Nephron (organoid): ENCODE measurements around the gene MMP24.

ENCODE experiments used
- H3K27ac Mint-ChIP-seq, 3 experiments: 2 replicates each; pipeline ENCODE4 v1.8.0; 2020; ENCODE audit warnings: mixed read lengths in 3 of 3, mild to moderate bottlenecking in 2 of 3, moderate library complexity in 1 of 3
- H3K27me3 Mint-ChIP-seq: 2 replicates; pipeline ENCODE4 v1.8.0; 2021; ENCODE audit warnings: low read depth, mild to moderate bottlenecking, moderate library complexity, mixed read lengths
- H3K36me3 Mint-ChIP-seq: 2 replicates; pipeline ENCODE4 v1.8.0; 2020; ENCODE audit warnings: low read depth, mixed read lengths
- H3K4me1 Mint-ChIP-seq: 2 replicates; pipeline ENCODE4 v1.8.0; 2020; ENCODE audit warnings: mixed read lengths
- H3K4me3 Mint-ChIP-seq, 3 experiments: 2 replicates each; pipeline ENCODE4 v1.8.0; 2020; ENCODE audit warnings: mild to moderate bottlenecking in 3 of 3, mixed read lengths in 3 of 3, moderate library complexity in 2 of 3
- H3K9me3 Mint-ChIP-seq: 2 replicates; pipeline ENCODE4 v1.8.0; 2020; ENCODE audit warnings: mixed read lengths
- CTCF ChIP-seq, 3 experiments: fragments of 200-600 bp; sonication (generic); IDR thresholded peaks; one replicate each; pipeline ENCODE4 v1.5.0; 2021; ENCODE audit warnings: antibody characterized with exemption in 3 of 3; ENCODE audit not compliant: unreplicated experiment in 3 of 3

MMP24 gene

DNA sequence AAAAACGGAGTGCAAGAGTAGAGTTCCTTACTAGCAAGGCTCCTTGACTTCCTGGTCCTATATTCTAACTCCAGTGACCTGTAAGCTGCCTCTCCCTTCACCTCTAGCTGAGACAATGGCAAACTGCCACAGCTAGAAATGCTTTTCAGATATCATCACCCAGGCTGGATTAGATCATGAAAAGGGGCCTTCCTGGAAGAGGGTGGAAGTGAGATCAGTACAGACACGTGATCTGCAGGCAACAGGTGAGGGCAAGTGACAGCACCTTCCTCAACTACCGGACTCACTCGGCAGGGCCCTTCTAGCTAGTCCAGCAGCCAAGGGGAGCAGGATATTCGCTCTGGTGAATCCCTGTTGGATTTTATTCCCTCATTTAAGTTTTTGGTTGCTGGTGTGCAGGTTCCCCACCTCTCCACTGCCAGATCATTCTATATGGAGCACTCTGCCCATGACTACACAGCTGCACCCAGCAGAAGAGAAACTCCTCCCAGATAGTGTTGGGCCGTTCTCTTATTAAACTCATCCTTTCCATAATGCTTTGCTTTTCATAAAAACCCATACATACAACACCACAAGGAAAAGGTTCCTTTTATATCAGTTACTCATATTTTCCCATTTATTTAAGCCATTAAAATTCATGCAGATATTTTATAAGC, 92.1 kb downstream of the MMP24 start:
- Mint-ChIP-seq H3K27ac (peak overlapping the region; percentile 18 to 93 (median 90)), H3K36me3 (peaks cover 17% of the 10 kb centered on the region), H3K4me1 (peaks cover 33% of the 10 kb centered on the region), H3K9me3 (no peaks in the 10 kb centered on the region), H3K27me3 (no peaks in the 10 kb centered on the region), H3K4me3 (no peak overlapping the region)
- no peak for TF ChIP-seq CTCF (IDR thresholded peaks at IDR 0.05; ENCODE audit: unreplicated experiment in 3 of 3)

DNA sequence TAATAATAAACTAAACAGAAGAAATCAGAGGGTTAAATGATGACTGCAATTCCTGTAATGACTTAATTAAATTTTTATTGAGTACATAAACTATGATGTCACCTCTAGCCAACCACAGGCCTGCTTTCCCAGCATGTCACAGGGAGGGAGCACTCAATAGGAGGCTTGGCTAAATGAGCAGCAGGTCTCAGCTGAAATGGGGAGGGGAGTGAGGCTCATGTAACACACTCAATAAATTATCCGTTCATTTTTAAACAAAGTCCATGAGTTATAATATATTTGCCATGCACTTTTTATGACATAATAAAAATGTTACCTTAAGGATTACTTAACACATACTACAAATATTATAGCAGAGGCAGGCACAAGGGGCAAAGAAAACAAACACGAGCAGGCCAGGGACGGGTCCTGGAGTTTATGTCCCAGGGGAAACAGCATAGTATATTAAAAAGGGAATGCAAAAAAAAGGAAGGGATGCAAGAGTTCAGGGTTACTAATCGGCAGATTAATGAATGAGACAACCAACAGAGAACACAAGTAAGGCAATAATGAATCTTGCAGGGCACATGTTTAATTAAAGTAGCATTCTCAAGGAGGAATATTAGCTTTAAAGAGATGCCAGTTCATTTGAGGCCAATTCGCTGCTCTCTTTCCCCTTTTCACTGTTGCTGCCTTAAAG, 92.8 kb downstream of the MMP24 start:
- H3K27me3 Mint-ChIP-seq, result no peaks in the 10 kb centered on the region
- peaks cover 33% of the 10 kb centered on the region for H3K4me1 Mint-ChIP-seq
- no peaks in the 10 kb centered on the region for H3K9me3 Mint-ChIP-seq
- TF ChIP-seq CTCF (IDR thresholded peaks at IDR 0.05; ENCODE audit: unreplicated experiment in 3 of 3), result no peak
- H3K4me3 Mint-ChIP-seq, result peak overlapping the region in 1 of 3 experiments; percentile 8
- H3K27ac Mint-ChIP-seq, result peak overlapping the region; percentile 18 to 93 (median 90)
- peaks cover 15% of the 10 kb centered on the region for H3K36me3 Mint-ChIP-seq

GRCh38 chr20:35319871-35320197, 93.3 kb downstream of the MMP24 start:
- Mint-ChIP-seq H3K27me3 (no peaks in the 10 kb centered on the region), H3K27ac (peak overlapping the region; percentile 18 to 93 (median 55)), H3K4me3 (peak overlapping the region in 1 of 3 experiments; percentile 40), H3K4me1 (peaks cover 33% of the 10 kb centered on the region), H3K9me3 (no peaks in the 10 kb centered on the region), H3K36me3 (peaks cover 14% of the 10 kb centered on the region)
- no peak for TF ChIP-seq CTCF (IDR thresholded peaks at IDR 0.05; ENCODE audit: unreplicated experiment in 3 of 3)

DNA sequence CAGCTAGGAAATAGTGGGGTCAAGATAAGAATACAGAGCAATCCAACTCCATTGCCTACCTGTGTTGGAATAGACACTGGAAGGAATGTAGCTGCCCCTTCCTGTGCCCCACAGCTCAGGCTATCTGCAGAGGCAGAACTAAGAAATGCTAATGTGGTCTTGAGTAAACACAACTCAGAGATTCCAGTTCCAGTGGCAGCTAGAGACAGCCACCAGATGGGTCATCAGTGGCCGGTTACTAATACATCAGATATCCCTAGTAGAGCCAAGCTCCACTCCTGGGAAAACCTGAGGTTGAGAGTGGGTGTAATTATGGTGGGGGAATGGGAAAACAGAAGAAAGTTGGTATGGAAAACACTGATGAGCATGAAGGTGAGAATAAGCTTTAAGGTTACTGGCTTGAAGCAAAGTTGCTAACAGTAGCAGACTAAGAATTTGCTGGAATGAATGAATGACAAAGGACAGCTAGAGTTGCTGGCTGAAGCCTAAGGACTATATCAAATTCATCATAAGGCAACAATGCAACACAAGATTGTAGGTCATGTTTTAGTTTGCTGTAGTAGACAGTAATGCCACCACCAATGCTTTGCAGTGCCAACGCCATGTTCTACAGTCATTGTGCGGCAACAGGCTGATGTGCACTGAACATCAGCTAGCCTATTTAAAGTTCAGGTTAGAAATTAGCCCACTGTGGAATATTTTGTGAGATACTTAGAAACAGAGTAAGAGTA, 94.1 kb downstream of the MMP24 start:
- no peaks in the 10 kb centered on the region for H3K9me3 Mint-ChIP-seq
- peaks cover 10% of the 10 kb centered on the region for H3K36me3 Mint-ChIP-seq
- H3K4me1 Mint-ChIP-seq, result peaks cover 36% of the 10 kb centered on the region
- no peaks in the 10 kb centered on the region for H3K27me3 Mint-ChIP-seq
- TF ChIP-seq CTCF (IDR thresholded peaks at IDR 0.05; ENCODE audit: unreplicated experiment in 3 of 3), result no peak
- peak overlapping the region; percentile 18 to 93 (median 55) for H3K27ac Mint-ChIP-seq
- peak overlapping the region in 1 of 3 experiments; percentile 3 for H3K4me3 Mint-ChIP-seq

GRCh38 chr20:35325401-35325800, 98.9 kb downstream of the MMP24 start:
- no peaks in the 10 kb centered on the region for H3K27me3 Mint-ChIP-seq
- peak overlapping the region; percentile 17 to 80 (median 52) for H3K27ac Mint-ChIP-seq
- H3K9me3 Mint-ChIP-seq, result no peaks in the 10 kb centered on the region
- peaks cover 16% of the 10 kb centered on the region for H3K4me1 Mint-ChIP-seq
- H3K4me3 Mint-ChIP-seq, result no peak overlapping the region
- TF ChIP-seq CTCF (IDR thresholded peaks at IDR 0.05; ENCODE audit: unreplicated experiment in 3 of 3), result no peak
- peaks cover 9% of the 10 kb centered on the region for H3K36me3 Mint-ChIP-seq
